HepG2 (cell line): ENCODE data around the gene TMEM256. TPM values are rescaled to one million over a fixed set of nuclear protein-coding genes. Genes with fewer than 3 reads are reported as not detected.

Experiments
- ATAC-seq: fragments of 200-7000 bp; cut with Tn5 transposase; 3 replicates; pipeline ENCODE4 v1.9.1; 2020; ENCODE audit warnings: mild to moderate bottlenecking, moderate library complexity
- BruUV-seq: library from RNA; stranded (reverse); fragments of 400-500 nt; replicated peaks from 2 replicates; lab custom pipeline; 2021; lab: Mats Ljungman, UMichigan
- CTCF ChIA-PET: fragments of 300-600 bp; formaldehyde crosslinking; extraction: SDS; loops from one replicate; lab custom pipeline; 2021; ENCODE audit warnings: low total read pairs, inconsistent platforms, low intra/inter-chr PET ratio; lab: Yijun Ruan, JAX
- POLR2A ChIA-PET: fragments of 350-600 bp; sonication (Branson Sonifier 250); formaldehyde crosslinking; loops from one replicate; lab custom pipeline; 2020; ENCODE audit warnings: antibody characterized with exemption, inconsistent platforms; lab: Yijun Ruan, JAX
- DNase-seq: peaks from one replicate; pipeline ENCODE4 v3.0.0-alpha.2; 2015; ENCODE audit warnings: low spot score
- FAIRE-seq: peaks from 3 replicates; lab custom pipeline; 2011; peaks lifted over from hg19 to GRCh38; lab: Jason Lieb, UNC
- H2AFZ ChIP-seq: one replicate; pipeline ENCODE4 v1.6.1; 2011; ENCODE audit warnings: low read length, inconsistent platforms
- H3K27ac ChIP-seq: fragments of 300-600 bp; 3 replicates; pipeline ENCODE4 v1.8.0; 2011; ENCODE audit warnings: mixed run types, mild to moderate bottlenecking, mixed read lengths, low read length, inconsistent platforms; ENCODE audit not compliant: insufficient read depth; ENCODE audit errors: extremely low read length
- H3K27me3 ChIP-seq, 2 experiments: fragments of 200-600 bp in 1 of 2; 2 replicates in 1 of 2; 3 replicates in 1 of 2; pipeline versions ENCODE4 v1.6.0 to v1.8.0; 2011; ENCODE audit warnings: low read length in 2 of 2, mild to moderate bottlenecking in 2 of 2, moderate library complexity in 2 of 2, inconsistent platforms in 1 of 2; ENCODE audit not compliant: insufficient read depth in 2 of 2, control insufficient read depth in 1 of 2
- H3K36me3 ChIP-seq, 2 experiments: fragments of 200-600 bp in 1 of 2; replicated peaks in 1 of 2; 2 replicates in 1 of 2; 3 replicates in 1 of 2; pipeline versions ENCODE4 v1.5.1 to v1.8.0; 2011; ENCODE audit warnings: low read length in 2 of 2, inconsistent platforms in 1 of 2; ENCODE audit not compliant: insufficient read depth in 2 of 2, control insufficient read depth in 1 of 2
- H3K4me1 ChIP-seq: 2 replicates; pipeline ENCODE4 v1.5.1; 2012; ENCODE audit warnings: low read length, inconsistent platforms; ENCODE audit not compliant: insufficient read depth
- H3K4me2 ChIP-seq: 2 replicates; pipeline ENCODE4 v1.6.0; 2011; ENCODE audit warnings: low read depth, low read length, inconsistent platforms
- H3K4me3 ChIP-seq, 3 experiments: fragments of 200-600 bp in 1 of 3; sonication (generic), shearing (Covaris generic) in 1 of 3; replicated peaks in 1 of 3; 2 replicates each; pipeline ENCODE4 v1.5.1; 2011 to 2016; ENCODE audit warnings: low read length in 3 of 3, inconsistent platforms in 2 of 3, low read depth in 2 of 3, mild to moderate bottlenecking in 2 of 3, control low read depth in 1 of 3, mixed read lengths in 1 of 3; ENCODE audit not compliant: insufficient read depth in 1 of 3
- H3K79me2 ChIP-seq: one replicate; pipeline ENCODE4 v1.6.1; 2011; ENCODE audit warnings: low read length, inconsistent platforms; ENCODE audit not compliant: insufficient read depth
- H3K9ac ChIP-seq: 2 replicates; pipeline ENCODE4 v1.6.0; 2011; ENCODE audit warnings: mild to moderate bottlenecking, low read depth, low read length, inconsistent platforms; ENCODE audit not compliant: insufficient read depth
- H3K9me3 ChIP-seq: 2 replicates; pipeline ENCODE4 v1.5.1; 2012; ENCODE audit warnings: mild to moderate bottlenecking, low read length
- H4K20me1 ChIP-seq: 2 replicates; pipeline ENCODE4 v1.6.0; 2011; ENCODE audit warnings: inconsistent platforms, mild to moderate bottlenecking, low read length, moderate library complexity; ENCODE audit not compliant: insufficient read depth
- ATRX ChIP-seq: sonication (generic); formaldehyde crosslinking; IDR thresholded peaks from 2 replicates; pipeline ENCODE4 v1.4.0; 2020; ENCODE audit warnings: missing genetic modification reagents, borderline replicate concordance
- GATAD1 ChIP-seq: IDR thresholded peaks from 2 replicates; pipeline ENCODE4 v1.6.1; 2016; ENCODE audit warnings: missing genetic modification reagents, missing compliant biosample characterization
- JARID2 ChIP-seq: sonication (generic); formaldehyde crosslinking; IDR thresholded peaks from 2 replicates; pipeline ENCODE4 v1.8.1; 2023; ENCODE audit warnings: missing genetic modification reagents, inconsistent platforms; ENCODE audit not compliant: insufficient replicate concordance
- MEIS2 ChIP-seq: sonication (generic); formaldehyde crosslinking; IDR thresholded peaks from 2 replicates; pipeline ENCODE4 v1.9.0; 2021; ENCODE audit warnings: mild to moderate bottlenecking, missing genetic modification reagents
- PCBP2 ChIP-seq: fragments of 200-400 bp; formaldehyde crosslinking; optimal IDR thresholded peaks from 2 replicates; pipeline ENCODE3; 2018; ENCODE audit warnings: low read length, low read depth; ENCODE audit not compliant: poor library complexity, severe bottlenecking
- SETDB1 ChIP-seq: sonication (generic); formaldehyde crosslinking; IDR thresholded peaks from 2 replicates; pipeline ENCODE4 v1.5.1; 2020; ENCODE audit warnings: missing genetic modification reagents, mild to moderate bottlenecking, borderline replicate concordance
- ZNF879 ChIP-seq: sonication (generic); formaldehyde crosslinking; IDR thresholded peaks from 2 replicates; pipeline ENCODE4 v1.8.1; 2023; ENCODE audit warnings: missing genetic modification reagents
- WGBS: methylation state at CpG from one replicate; pipeline ENCODE4 v1.1.6; 2017; ENCODE audit warnings: low lambda C conversion rate; 5-methylcytosine and 5-hydroxymethylcytosine counted together
- in situ Hi-C: cut with HindIII; loops from 2 replicates; pipeline ENCODE4 v1.10.0; 2017; ENCODE audit warnings: low pct_unique_long_range_greater_than_20kb; ENCODE audit not compliant: extremely low pct_ligation_motif_present
- intact Hi-C: fragments of 100-400 bp; cut with micrococcal nuclease; formaldehyde crosslinking; loops from one replicate; pipeline ENCODE4 v1.10.0; 2022; ENCODE audit not compliant: unreplicated experiment
- polyA plus RNA-seq, 8 experiments: library from polyadenylated mRNA; depleted of rRNA in 3 of 8; stranded (reverse) in 7 of 8; unstranded in 1 of 8; fragments of >200 nt; fragmentation: Illumina TruSeq in 4 of 8; extraction: Trizol in 4 of 8; gene quantifications; 2 replicates each; pipeline versions ENCODE4 v1.2.1 to v1.2.3, GENCODE V29; 2011 to 2016; ENCODE audit warnings: low read depth in 4 of 8, missing spikeins in 1 of 8, mixed read lengths in 1 of 8; ENCODE audit not compliant: insufficient read depth in 1 of 8
- total RNA-seq, 5 experiments: library from RNA; depleted of rRNA; stranded (reverse); fragments of >200 nt; fragmentation: Illumina TruSeq; extraction: Trizol; gene quantifications; 2 replicates each; pipeline ENCODE4 v1.2.3, GENCODE V29; 2016; ENCODE audit warnings: low read depth in 1 of 5
- TF ChIP-seq, protein P1 (sequence below): sonication (generic); formaldehyde crosslinking; IDR thresholded peaks from 2 replicates; pipeline ENCODE4 v1.4.0; 2020; ENCODE audit warnings: missing genetic modification reagents, borderline replicate concordance

TMEM256 gene
- total and polyA plus RNA-seq, 2 of the 13 experiments (the other 11 are each of a cell fraction or from before 2014, with no cell fraction given): 231 to 252 TPM

DNA sequence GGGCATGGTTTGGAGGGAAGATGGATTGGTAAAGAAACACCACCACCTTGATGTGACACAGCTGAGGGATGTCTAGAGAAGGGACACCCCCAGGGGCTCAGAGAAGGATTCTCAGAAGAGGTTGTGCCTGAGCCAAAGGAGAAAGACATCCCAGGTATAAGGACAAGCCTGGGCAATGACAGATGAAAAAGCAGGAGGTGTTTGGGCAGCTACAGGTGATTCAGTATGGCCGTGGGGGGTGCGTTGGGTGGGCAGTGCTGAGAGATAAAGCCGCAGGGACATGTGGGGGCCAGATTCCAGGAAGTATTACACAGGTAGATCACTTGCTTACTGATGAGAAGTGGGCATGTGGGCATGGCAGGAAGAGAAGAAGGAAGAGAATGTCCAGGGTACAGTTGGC lies 42.0 kb downstream of the TMEM256 start:
- Histone ChIP-seq H4K20me1 (no peaks in the 10 kb centered on the region), H3K4me1 (peaks cover 14% of the 10 kb centered on the region), H3K4me3 (no peak overlapping the region), H3K36me3 (no peaks in the 10 kb centered on the region), H3K27ac (no peak overlapping the region), H2AFZ (no peak overlapping the region), H3K27me3 (peaks cover 0 to 6% of the 10 kb centered on the region in 2 experiments; a peak in 1 of 5 replicates), H3K79me2 (no peaks in the 10 kb centered on the region), H3K9me3 (no peaks in the 10 kb centered on the region), H3K9ac (no peak overlapping the region), H3K4me2 (no peak overlapping the region)
- WGBS: 0% methylated on average over 3 of the region's 3 CpGs
- POLR2A ChIA-PET: no interaction called here
- CTCF ChIA-PET: no interaction called here
- FAIRE-seq (no peak), DNase-seq (no peak), ATAC-seq (no peak)
- no TSS peak for BruUV-seq
- intact Hi-C loops: loop anchor here (2.0 kb wide), 1 partner anchor 75 kb away; no protein-coding TSS in a partner anchor
- TF ChIP-seq PCBP2 (no peak), ZNF879 (no peak), ATRX (CRISPR knock-in tag) (no peak), JARID2 (CRISPR knock-in tag) (no peak), SETDB1 (no peak), GATAD1 (CRISPR knock-in tag) (no peak), MEIS2 (CRISPR knock-in tag) (no peak)
- TF ChIP-seq, protein P1, sequence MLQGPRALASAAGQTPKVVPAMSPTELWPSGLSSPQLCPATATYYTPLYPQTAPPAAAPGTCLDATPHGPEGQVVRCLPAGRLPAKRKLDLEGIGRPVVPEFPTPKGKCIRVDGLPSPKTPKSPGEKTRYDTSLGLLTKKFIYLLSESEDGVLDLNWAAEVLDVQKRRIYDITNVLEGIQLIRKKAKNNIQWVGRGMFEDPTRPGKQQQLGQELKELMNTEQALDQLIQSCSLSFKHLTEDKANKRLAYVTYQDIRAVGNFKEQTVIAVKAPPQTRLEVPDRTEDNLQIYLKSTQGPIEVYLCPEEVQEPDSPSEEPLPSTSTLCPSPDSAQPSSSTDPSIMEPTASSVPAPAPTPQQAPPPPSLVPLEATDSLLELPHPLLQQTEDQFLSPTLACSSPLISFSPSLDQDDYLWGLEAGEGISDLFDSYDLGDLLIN: no peak
- in situ Hi-C loops: no loop called here
